ENCODE results near the gene CERK. TPM values are rescaled to one million over a fixed set of nuclear protein-coding genes. Genes with fewer than 3 reads are reported as not detected.

The CERK gene
- total and polyA plus RNA-seq, 2 of the 8 experiments (the other 6 are each of a cell fraction or from before 2014, with no cell fraction given): 26.6 to 59.0 TPM

- Histone ChIP-seq H3K4me1 (replicated peaks in 1 of 4; ENCODE audit: control insufficient read depth in 3 of 4, insufficient read depth in 4 of 4, low read length in 3 of 4) (no peaks in the 10 kb centered on the region), H4K8ac (ENCODE audit: extremely low read depth, insufficient read depth, low read length) (no peak overlapping the region), H2BK20ac (ENCODE audit: low read length) (no peak overlapping the region), H3K9ac (replicated peaks in 1 of 4; ENCODE audit: extremely low read depth in 1 of 4, low read depth in 3 of 4, low read length in 3 of 4) (no peak overlapping the region), H3K4ac (replicated peaks; ENCODE audit: insufficient read length, low read depth, low read length) (no peak overlapping the region), H4K91ac (replicated peaks; ENCODE audit: insufficient read length, low read length) (no peak overlapping the region), H3K79me1 (ENCODE audit: low read depth, low read length) (no peaks in the 10 kb centered on the region), H4K5ac (ENCODE audit: insufficient read length, low read depth, low read length) (no peak overlapping the region), H3K79me2 (ENCODE audit: control insufficient read depth in 1 of 2, insufficient read depth in 2 of 2, low read length in 2 of 2) (no peaks in the 10 kb centered on the region; a peak in 1 of 4 replicates), H2BK15ac (ENCODE audit: low read length) (no peak overlapping the region), H2AFZ (ENCODE audit: low read length) (no peak overlapping the region), H3K27ac (ENCODE audit: low read depth, low read length) (no peak overlapping the region), H4K20me1 (replicated peaks in 1 of 2; ENCODE audit: control insufficient read depth in 1 of 2, insufficient read depth in 2 of 2, low read length in 2 of 2) (peaks cover 2 to 3% of the 10 kb centered on the region in 2 experiments), H2BK12ac (ENCODE audit: low read depth, low read length) (no peak overlapping the region), H3K4me3 (ENCODE audit: extremely low read depth in 1 of 4, insufficient read depth in 2 of 4, low read depth in 3 of 4, low read length in 4 of 4) (no peak overlapping the region), H3K27me3 (replicated peaks in 1 of 4; ENCODE audit: control insufficient read depth in 3 of 4, extremely low read depth in 1 of 4, insufficient read depth in 3 of 4, low read length in 3 of 4) (no peaks in the 10 kb centered on the region), H3K4me2 (ENCODE audit: insufficient read depth in 1 of 2, low read depth in 2 of 2, low read length in 2 of 2) (no peak overlapping the region), H2BK120ac (replicated peaks; ENCODE audit: low read depth, low read length) (no peak overlapping the region), H3K18ac (ENCODE audit: extremely low read depth, low read length) (no peak overlapping the region), H2AK5ac (ENCODE audit: low read depth, low read length) (no peak overlapping the region), H3K9me3 (ENCODE audit: insufficient read depth in 2 of 2, low read depth in 1 of 2, low read length in 1 of 2) (no peaks in the 10 kb centered on the region), H3K23me2 (ENCODE audit: low read depth, low read length) (no peaks in the 10 kb centered on the region), H3K14ac (ENCODE audit: insufficient read length) (no peak overlapping the region), H3K23ac (ENCODE audit: insufficient read length) (no peak overlapping the region), H2BK5ac (ENCODE audit: low read depth, low read length) (no peak overlapping the region), H3K56ac (replicated peaks; ENCODE audit: insufficient read length, low read depth, low read length) (no peak overlapping the region), H3K36me3 (ENCODE audit: control insufficient read depth in 2 of 4, insufficient read depth in 4 of 4, low read length in 3 of 4) (peaks cover under 1 to 41% (median 12%) of the 10 kb centered on the region in 4 experiments; a peak in 6 of 8 replicates)
- DNase-seq (ENCODE audit: low read depth in 1 of 2, low spot score in 2 of 2) (no peak), FAIRE-seq (no peak)
- CTCF ChIA-PET (ENCODE audit: partially characterized antibody): no interaction called here
- TF ChIP-seq CEBPB (IDR thresholded peaks at IDR 0.05; ENCODE audit: low read depth, low read length) (no peak), JUND (IDR thresholded peaks at IDR 0.05; ENCODE audit: low read length) (no peak), ATF3 (IDR thresholded peaks at IDR 0.05; ENCODE audit: insufficient read depth, low read depth, low read length) (no peak)
- POLR2A ChIA-PET (ENCODE audit: partially characterized antibody): no interaction called here
- 94% methylated on average over 4 of the region's 4 CpGs; no CpG with 5 or more reads in 1 of the 2 experiments for WGBS, 2 experiments (ENCODE audit: extremely low coverage in 1 of 2, insufficient coverage in 1 of 2, insufficient read length in 1 of 2, insufficient replicate concordance in 2 of 2, low coverage in 1 of 2, low lambda C conversion rate in 2 of 2, missing lambda C conversion rate in 1 of 2)
These were observed 23.5 kb downstream of the CERK start for GRCh38 chr22:46714550-46714949.

Data from H1 (cell line).